Vagina (tissue), 2 donors: ENCODE measurements around the gene LILRA2.

Experiments used
- POLR2A ChIP-seq, 2 donors: fragments of 450-650 bp; IDR thresholded peaks; one replicate each; pipeline ENCODE4 v1.6.1; 2017; ENCODE audit warnings: antibody characterized with exemption in 2 of 2, mild to moderate bottlenecking in 2 of 2, moderate library complexity in 2 of 2
- POLR2AphosphoS5 ChIP-seq, 2 donors: sonication (generic); formaldehyde crosslinking; IDR thresholded peaks; one replicate each; pipeline ENCODE4 v1.9.0; 2017; ENCODE audit warnings: antibody characterized with exemption in 2 of 2, mild to moderate bottlenecking in 2 of 2, low read depth in 1 of 2; ENCODE audit not compliant: insufficient read depth in 1 of 2

DNA sequence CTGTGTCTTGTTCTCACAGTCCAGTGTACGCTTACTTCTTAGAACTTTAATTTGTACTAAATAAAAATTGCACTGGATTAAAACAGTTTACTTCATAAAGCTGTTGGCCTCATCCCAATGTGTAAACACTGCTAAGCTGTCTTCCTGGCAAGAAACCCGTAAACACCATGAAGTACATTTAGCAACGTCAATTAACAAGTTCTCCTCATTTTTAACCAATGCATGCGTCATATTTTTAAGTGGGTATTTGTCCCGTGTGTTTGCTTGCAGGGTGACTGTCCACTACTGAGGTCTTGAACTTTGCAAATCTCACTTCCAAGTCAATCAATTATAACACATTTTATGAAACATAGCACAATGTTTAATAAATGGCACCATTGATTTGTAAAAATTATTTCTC is 42.7 kb upstream of the LILRA2 start:
- no peak for TF ChIP-seq POLR2A (IDR thresholded peaks at IDR 0.05)
- no peak for TF ChIP-seq POLR2AphosphoS5 (IDR thresholded peaks at IDR 0.05; ENCODE audit: insufficient read depth in 1 of 2, low read depth in 1 of 2)
